GM21737 (cell line): ENCODE data around the gene DCAF12.

Source experiments
- ATAC-seq: cut with Tn5 transposase; IDR thresholded peaks from one replicate; pipeline ENCODE4 v1.9.1; 2021; ENCODE audit warnings: mild to moderate bottlenecking, moderate library complexity; ENCODE audit not compliant: unreplicated experiment

The DCAF12 gene

GRCh38 chr9:34127035-34127948, 794 bp upstream of the DCAF12 start:
- no peak for ATAC-seq

GRCh38 chr9:34125681-34126206, 754 bp downstream of the DCAF12 start:
- ATAC-seq, result no peak

GRCh38 chr9:34124926-34125325, 1.6 kb downstream of the DCAF12 start:
- no peak for ATAC-seq

- ATAC-seq, result no peak
Observed at GRCh38 chr9:34124099-34124498, 2.4 kb downstream of the DCAF12 start.

GRCh38 chr9:34123682-34124081, 2.8 kb downstream of the DCAF12 start:
- ATAC-seq, result no peak

GRCh38 chr9:34121996-34122395, 4.5 kb downstream of the DCAF12 start:
- no peak for ATAC-seq

- ATAC-seq, result no peak
Observed at GRCh38 chr9:34119713-34120112, 6.8 kb downstream of the DCAF12 start.

- ATAC-seq, result no peak
Observed at GRCh38 chr9:34114436-34114835, 12.1 kb downstream of the DCAF12 start.

GRCh38 chr9:34106110-34106509, 20.4 kb downstream of the DCAF12 start:
- ATAC-seq, result no peak

- no peak for ATAC-seq
Observed at GRCh38 chr9:34102796-34103195, 23.7 kb downstream of the DCAF12 start.

- peak; percentile 48 for ATAC-seq
Observed at GRCh38 chr9:34098307-34098706, 28.2 kb downstream of the DCAF12 start.

GRCh38 chr9:34097865-34098264, 28.6 kb downstream of the DCAF12 start:
- ATAC-seq, result peak; percentile 62

GRCh38 chr9:34096751-34097150, 29.7 kb downstream of the DCAF12 start:
- no peak for ATAC-seq

GRCh38 chr9:34093578-34093977, 32.9 kb downstream of the DCAF12 start:
- no peak for ATAC-seq

- no peak for ATAC-seq
Observed at GRCh38 chr9:34089311-34089710, 37.2 kb downstream of the DCAF12 start.

GRCh38 chr9:34087370-34087769, 39.1 kb downstream of the DCAF12 start:
- no peak for ATAC-seq

- no peak for ATAC-seq
Observed at GRCh38 chr9:34086864-34087263, 39.6 kb downstream of the DCAF12 start.

- no peak for ATAC-seq
Observed at GRCh38 chr9:34085581-34086500, 40.7 kb downstream of the DCAF12 start.

- ATAC-seq, result no peak
Observed at GRCh38 chr9:34084562-34084961, 41.9 kb downstream of the DCAF12 start.

- ATAC-seq, result no peak
Observed at GRCh38 chr9:34079181-34079580, 47.3 kb downstream of the DCAF12 start.

GRCh38 chr9:34072868-34073590, 53.5 kb downstream of the DCAF12 start:
- ATAC-seq, result no peak
